ENCODE data around the gene SLC35A1.
"Not testable (repeated sequence)": the region's sequence is repeated elsewhere in the genome, so short reads cannot be mapped to it uniquely, and the experiment has no call there.

SLC35A1 gene

DNA sequence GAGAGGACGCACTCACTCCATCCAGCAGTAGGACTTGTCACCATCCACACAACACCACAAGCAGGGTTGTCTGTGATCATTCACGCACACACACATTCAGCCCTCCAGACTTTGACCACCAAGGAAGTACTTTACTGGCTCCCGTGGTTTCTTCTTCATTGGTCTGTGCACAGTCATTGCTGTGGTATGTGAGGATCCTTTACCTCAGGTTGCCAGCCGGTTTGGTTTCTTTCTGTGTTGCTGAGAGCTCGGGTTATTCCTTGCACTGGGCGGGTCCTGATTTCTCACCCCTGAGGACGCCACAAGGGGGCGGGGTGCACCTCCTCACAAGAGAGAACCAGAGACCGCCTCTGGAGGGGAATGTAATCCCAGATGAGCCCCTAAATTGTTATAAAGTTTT, 11.2 kb downstream of the SLC35A1 start:
- Histone ChIP-seq H3K36me3 (ENCODE audit: control insufficient read depth, insufficient read depth, low read length, severe bottlenecking) (peaks cover 9% of the 10 kb centered on the region), H3K27me3 (replicated peaks; ENCODE audit: control insufficient read depth, insufficient read depth, low read length) (no peaks in the 10 kb centered on the region), H3K4me3 (ENCODE audit: low read length) (no peak overlapping the region), H3K9me3 (ENCODE audit: control insufficient read depth, low read length) (no peaks in the 10 kb centered on the region), H3K4me1 (ENCODE audit: control insufficient read depth, insufficient read depth, low read length) (no peaks in the 10 kb centered on the region), H3K9ac (ENCODE audit: low read length) (no peak overlapping the region)
- DNase-seq (ENCODE audit: low read depth): peak; percentile 7

DNA sequence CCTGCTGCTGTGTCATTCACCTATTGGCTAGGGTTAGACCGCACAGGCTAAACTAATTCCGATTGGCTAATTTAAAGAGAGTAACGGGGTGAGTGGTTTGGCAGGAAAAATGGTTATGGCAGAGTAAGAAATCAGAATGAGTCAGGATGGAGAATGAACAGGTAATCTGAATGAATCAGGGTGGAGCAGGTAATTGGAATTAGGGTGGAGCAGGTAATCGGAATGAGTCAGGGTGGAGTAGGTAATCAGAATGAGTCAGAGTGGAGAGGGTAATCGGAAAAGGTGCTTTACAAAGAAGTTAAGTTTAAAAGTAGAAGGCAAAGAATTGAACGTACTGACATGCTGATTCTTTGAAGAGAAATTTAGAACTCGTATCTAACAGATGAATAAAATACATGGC, 11.7 kb downstream of the SLC35A1 start:
- Histone ChIP-seq H3K36me3 (ENCODE audit: control insufficient read depth, insufficient read depth, low read length, severe bottlenecking) (peaks cover 9% of the 10 kb centered on the region), H3K9me3 (ENCODE audit: control insufficient read depth, low read length) (no peaks in the 10 kb centered on the region), H3K27me3 (replicated peaks; ENCODE audit: control insufficient read depth, insufficient read depth, low read length) (no peaks in the 10 kb centered on the region), H3K4me3 (ENCODE audit: low read length) (no peak overlapping the region), H3K4me1 (ENCODE audit: control insufficient read depth, insufficient read depth, low read length) (no peaks in the 10 kb centered on the region), H3K9ac (ENCODE audit: low read length) (no peak overlapping the region)
- DNase-seq (ENCODE audit: low read depth): no peak

DNA sequence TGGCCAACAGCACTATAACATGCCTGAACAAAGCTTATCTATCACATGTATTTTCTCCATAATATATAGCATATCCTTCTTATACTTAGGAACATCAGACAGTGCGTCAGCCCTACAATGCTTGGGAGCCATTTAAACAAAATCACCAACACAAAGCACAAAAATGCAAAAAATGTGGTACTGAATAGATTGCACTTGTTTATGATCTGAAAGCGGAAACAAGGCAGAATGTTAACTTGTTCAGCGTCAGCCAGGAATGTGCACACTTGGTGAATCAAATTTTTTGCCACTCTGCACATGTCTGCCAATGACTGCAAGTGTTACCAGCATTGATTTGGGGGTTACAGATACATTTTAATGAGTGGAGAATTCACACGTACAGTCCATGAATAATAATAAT, 14.8 kb downstream of the SLC35A1 start:
- H3K4me3 ChIP-seq (ENCODE audit: low read length): no peak overlapping the region
- H3K4me1 ChIP-seq (ENCODE audit: control insufficient read depth, insufficient read depth, low read length): no peaks in the 10 kb centered on the region
- no peak for DNase-seq (ENCODE audit: low read depth)
- H3K27me3 ChIP-seq (replicated peaks; ENCODE audit: control insufficient read depth, insufficient read depth, low read length): no peaks in the 10 kb centered on the region
- peaks cover 21% of the 10 kb centered on the region for H3K36me3 ChIP-seq (ENCODE audit: control insufficient read depth, insufficient read depth, low read length, severe bottlenecking)
- H3K9ac ChIP-seq (ENCODE audit: low read length): no peak overlapping the region
- no peaks in the 10 kb centered on the region for H3K9me3 ChIP-seq (ENCODE audit: control insufficient read depth, low read length)

DNA sequence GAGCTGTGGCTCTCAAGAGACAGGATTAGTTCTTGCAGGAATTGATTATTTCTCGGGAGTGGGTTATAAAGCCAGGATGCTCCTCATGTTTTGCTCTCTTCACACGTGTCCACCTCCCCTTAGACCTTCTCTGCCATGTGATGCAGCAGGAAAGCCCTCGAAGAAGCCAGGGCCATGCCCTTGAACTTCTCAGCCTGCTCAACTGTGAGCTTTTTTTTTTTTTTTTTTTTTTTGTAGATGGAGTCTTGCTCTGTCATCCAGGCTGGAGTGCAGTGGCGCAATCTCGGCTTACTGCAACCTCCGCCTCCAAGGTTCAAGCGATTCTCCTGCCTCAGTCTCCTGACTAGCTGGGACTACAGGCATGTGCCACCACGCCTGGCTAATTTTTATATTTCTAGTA, 16.6 kb downstream of the SLC35A1 start:
- H3K9me3 ChIP-seq (ENCODE audit: control insufficient read depth, low read length); H3K4me1 ChIP-seq (ENCODE audit: control insufficient read depth, insufficient read depth, low read length); H3K27me3 ChIP-seq (replicated peaks; ENCODE audit: control insufficient read depth, insufficient read depth, low read length); H3K9ac ChIP-seq (ENCODE audit: low read length); DNase-seq (ENCODE audit: low read depth); H3K4me3 ChIP-seq (ENCODE audit: low read length): not testable (repeated sequence)
- H3K36me3 ChIP-seq (ENCODE audit: control insufficient read depth, insufficient read depth, low read length, severe bottlenecking): peaks cover 21% of the 10 kb centered on the region

DNA sequence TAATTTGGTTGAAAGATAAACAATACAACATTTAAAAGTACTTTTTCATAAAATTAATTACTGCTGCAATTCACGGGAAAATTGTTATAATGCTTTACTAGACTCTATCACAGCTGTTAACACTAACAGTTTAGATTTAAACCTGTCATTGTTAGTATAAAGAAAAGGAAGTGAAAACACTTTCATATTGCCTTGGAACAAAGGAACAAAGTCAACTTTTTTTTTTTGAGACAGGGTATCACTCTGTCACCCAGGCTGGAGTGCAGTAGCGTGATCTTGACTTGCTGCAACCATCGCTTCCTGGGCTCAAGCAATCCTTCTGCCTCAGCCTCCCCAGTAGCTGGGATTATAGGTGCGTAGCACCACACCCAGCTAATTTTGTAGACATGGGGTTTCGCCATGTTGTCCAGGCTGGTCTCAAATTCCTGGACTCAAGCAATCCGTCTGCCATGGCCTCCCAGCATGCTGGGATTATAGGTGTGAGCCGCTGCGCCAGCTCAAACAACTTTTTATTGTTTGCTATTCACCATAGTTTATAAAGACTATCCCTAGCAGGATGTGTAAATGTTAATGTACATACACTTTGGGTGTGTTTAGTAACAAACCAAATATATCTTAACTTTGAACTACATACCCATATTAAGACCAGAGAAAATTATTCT, 22.1 kb downstream of the SLC35A1 start:
- DNase-seq (ENCODE audit: low read depth): no peak
- H3K9ac ChIP-seq (ENCODE audit: low read length): no peak overlapping the region
- H3K27me3 ChIP-seq (replicated peaks; ENCODE audit: control insufficient read depth, insufficient read depth, low read length): no peaks in the 10 kb centered on the region
- no peak overlapping the region for H3K4me3 ChIP-seq (ENCODE audit: low read length)
- peaks cover 31% of the 10 kb centered on the region for H3K36me3 ChIP-seq (ENCODE audit: control insufficient read depth, insufficient read depth, low read length, severe bottlenecking)
- H3K9me3 ChIP-seq (ENCODE audit: control insufficient read depth, low read length): no peaks in the 10 kb centered on the region
- no peaks in the 10 kb centered on the region for H3K4me1 ChIP-seq (ENCODE audit: control insufficient read depth, insufficient read depth, low read length)

DNA sequence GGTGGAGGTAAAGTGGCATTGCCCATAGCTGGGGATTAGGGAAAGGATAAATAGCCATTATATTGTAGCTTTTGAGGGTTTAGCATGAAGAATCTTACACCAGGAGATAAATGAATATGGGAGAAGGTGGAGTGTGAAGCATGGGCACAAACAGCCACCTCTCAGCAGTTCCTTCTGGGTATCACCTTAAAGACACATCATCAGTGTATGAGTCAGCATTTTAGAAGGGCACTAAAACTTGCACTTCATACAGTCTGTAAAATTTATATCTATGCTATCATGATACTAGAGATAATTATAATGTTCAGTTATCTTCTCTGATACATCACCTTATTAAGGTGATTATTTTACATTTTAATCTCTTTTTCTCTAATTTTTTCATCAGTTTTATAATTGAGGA, 25.3 kb downstream of the SLC35A1 start:
- Histone ChIP-seq H3K4me1 (ENCODE audit: control insufficient read depth, insufficient read depth, low read length) (no peaks in the 10 kb centered on the region), H3K4me3 (ENCODE audit: low read length) (no peak overlapping the region), H3K9ac (ENCODE audit: low read length) (no peak overlapping the region), H3K27me3 (replicated peaks; ENCODE audit: control insufficient read depth, insufficient read depth, low read length) (no peaks in the 10 kb centered on the region), H3K9me3 (ENCODE audit: control insufficient read depth, low read length) (no peaks in the 10 kb centered on the region), H3K36me3 (ENCODE audit: control insufficient read depth, insufficient read depth, low read length, severe bottlenecking) (peaks cover 35% of the 10 kb centered on the region)
- no peak for DNase-seq (ENCODE audit: low read depth)

DNA sequence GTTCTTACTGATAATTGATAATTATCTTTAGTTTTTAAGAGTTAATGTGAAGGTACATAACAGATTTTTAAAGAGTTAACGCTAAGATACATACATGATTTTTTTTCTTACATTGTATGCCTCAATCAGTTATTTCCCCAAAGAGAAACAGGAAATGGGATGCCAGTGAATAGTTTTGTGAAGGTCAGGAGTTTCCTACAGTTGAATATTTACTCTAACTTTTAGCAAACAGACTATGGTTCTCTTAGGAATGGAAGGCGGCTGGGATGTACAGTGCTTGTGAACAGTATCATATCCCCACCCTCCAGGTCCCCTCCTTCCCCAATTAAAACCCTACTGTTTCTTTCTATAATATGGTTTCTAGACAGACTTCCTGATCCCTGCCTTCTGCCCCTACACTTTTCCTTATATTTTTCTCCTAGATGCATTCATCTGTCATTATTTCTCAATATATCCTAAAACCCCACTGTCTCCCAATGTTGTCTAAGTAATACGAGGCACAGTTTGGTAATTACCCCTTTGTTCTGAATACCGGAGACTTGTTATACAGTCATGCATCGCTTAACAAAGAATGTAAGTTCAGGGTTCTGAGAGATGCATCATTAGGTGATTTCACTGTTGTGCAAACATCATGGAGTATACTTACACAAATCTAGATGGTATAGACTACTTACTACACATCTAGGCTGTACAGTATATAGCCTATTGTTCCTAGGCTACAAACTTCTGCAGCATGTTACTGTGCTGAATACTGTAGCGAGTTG, 29.2 kb downstream of the SLC35A1 start:
- H3K9me3 ChIP-seq (ENCODE audit: control insufficient read depth, low read length): no peaks in the 10 kb centered on the region
- no peaks in the 10 kb centered on the region for H3K4me1 ChIP-seq (ENCODE audit: control insufficient read depth, insufficient read depth, low read length)
- no peaks in the 10 kb centered on the region for H3K27me3 ChIP-seq (replicated peaks; ENCODE audit: control insufficient read depth, insufficient read depth, low read length)
- H3K4me3 ChIP-seq (ENCODE audit: low read length): no peak overlapping the region
- no peak overlapping the region for H3K9ac ChIP-seq (ENCODE audit: low read length)
- H3K36me3 ChIP-seq (ENCODE audit: control insufficient read depth, insufficient read depth, low read length, severe bottlenecking): peaks cover 52% of the 10 kb centered on the region
- DNase-seq (ENCODE audit: low read depth): peak; percentile 6

DNA sequence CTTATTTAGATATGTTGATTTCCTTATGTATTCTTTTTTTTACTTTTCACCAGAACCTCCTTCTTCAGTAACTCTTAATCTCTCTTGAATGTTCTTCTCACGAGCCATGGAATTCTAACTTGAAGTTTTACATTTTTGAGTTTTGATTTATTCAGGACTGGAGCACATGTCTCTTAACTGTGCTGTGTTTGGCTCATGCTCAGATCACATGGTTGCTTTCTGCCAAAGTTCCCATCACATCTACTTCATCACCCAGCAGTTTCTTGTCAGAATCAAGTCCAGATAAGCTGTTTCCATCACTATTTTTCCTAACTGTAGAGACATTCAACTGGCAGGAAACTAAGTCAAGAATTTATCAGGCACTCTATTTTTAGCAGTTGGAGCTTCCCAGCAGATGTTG, 31.7 kb downstream of the SLC35A1 start:
- Histone ChIP-seq H3K9ac (ENCODE audit: low read length) (no peak overlapping the region), H3K9me3 (ENCODE audit: control insufficient read depth, low read length) (no peaks in the 10 kb centered on the region), H3K36me3 (ENCODE audit: control insufficient read depth, insufficient read depth, low read length, severe bottlenecking) (peaks cover 77% of the 10 kb centered on the region), H3K4me3 (ENCODE audit: low read length) (no peak overlapping the region), H3K4me1 (ENCODE audit: control insufficient read depth, insufficient read depth, low read length) (no peaks in the 10 kb centered on the region), H3K27me3 (replicated peaks; ENCODE audit: control insufficient read depth, insufficient read depth, low read length) (no peaks in the 10 kb centered on the region)
- DNase-seq (ENCODE audit: low read depth): no peak

DNA sequence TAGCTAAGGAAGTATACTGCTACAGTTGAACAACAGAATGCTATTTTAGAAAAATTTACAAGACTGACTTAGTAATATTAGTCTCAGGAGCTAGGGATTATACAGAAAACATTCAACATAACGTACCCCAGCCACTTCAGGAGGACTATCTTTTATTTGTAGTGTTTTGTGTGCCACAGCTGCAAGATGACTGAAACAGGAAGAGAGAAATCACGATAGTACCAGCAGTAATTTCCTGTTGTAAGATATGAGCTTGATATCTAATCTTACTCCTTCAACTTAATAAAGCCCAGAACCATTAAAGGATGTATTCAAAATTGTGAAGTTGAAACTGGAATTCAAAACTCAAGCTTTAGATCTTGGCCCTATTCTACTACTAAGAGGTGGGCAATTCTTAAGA, 42.1 kb downstream of the SLC35A1 start:
- Histone ChIP-seq H3K27me3 (replicated peaks; ENCODE audit: control insufficient read depth, insufficient read depth, low read length) (no peaks in the 10 kb centered on the region), H3K36me3 (ENCODE audit: control insufficient read depth, insufficient read depth, low read length, severe bottlenecking) (peaks cover 92% of the 10 kb centered on the region), H3K4me3 (ENCODE audit: low read length) (no peak overlapping the region), H3K9me3 (ENCODE audit: control insufficient read depth, low read length) (no peaks in the 10 kb centered on the region), H3K4me1 (ENCODE audit: control insufficient read depth, insufficient read depth, low read length) (peaks cover 3% of the 10 kb centered on the region), H3K9ac (ENCODE audit: low read length) (no peak overlapping the region)
- no peak for DNase-seq (ENCODE audit: low read depth)

DNA sequence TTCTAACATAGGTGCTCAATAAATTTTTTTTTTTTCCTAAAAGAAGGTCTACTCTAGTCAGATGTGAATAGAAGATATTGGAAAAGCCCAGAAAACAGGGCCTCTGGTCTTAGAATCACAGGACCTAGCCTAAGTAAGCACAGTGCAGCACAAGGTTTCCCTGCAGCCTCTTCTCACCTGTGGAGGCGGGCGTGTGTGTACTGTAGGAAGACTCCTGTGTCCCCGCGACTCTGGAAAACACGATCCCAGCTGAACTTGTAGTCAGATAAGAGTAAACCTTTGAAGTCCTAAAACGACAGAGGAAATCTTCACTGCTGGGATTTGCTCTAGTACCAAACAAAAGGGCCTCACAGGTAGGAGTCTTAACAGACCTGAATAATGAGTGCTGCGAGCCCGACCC, 45.7 kb downstream of the SLC35A1 start:
- Histone ChIP-seq H3K9me3 (ENCODE audit: control insufficient read depth, low read length) (no peaks in the 10 kb centered on the region), H3K36me3 (ENCODE audit: control insufficient read depth, insufficient read depth, low read length, severe bottlenecking) (peaks cover 86% of the 10 kb centered on the region), H3K4me1 (ENCODE audit: control insufficient read depth, insufficient read depth, low read length) (peaks cover 3% of the 10 kb centered on the region), H3K9ac (ENCODE audit: low read length) (no peak overlapping the region), H3K27me3 (replicated peaks; ENCODE audit: control insufficient read depth, insufficient read depth, low read length) (no peaks in the 10 kb centered on the region), H3K4me3 (ENCODE audit: low read length) (no peak overlapping the region)
- DNase-seq (ENCODE audit: low read depth): no peak

DNA sequence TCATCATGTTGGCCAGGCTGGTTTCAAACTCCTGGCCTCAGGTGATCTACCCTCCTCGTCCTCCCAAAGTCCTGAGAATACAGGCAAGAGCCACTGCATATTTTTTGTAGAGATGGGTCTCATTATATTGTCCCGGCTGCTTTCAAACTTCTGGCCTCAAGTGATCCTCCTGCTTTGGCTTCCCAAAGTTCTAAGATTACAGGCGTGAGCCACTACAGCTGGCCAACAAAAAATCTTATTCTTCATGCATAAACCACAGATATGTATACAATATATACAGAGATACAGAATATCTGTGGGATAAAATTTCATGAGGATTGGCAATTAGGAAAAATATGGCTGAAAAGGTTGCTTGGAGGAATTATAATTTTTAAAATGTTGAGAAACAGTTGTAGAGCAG, 49.9 kb downstream of the SLC35A1 start:
- Histone ChIP-seq H3K4me1 (ENCODE audit: control insufficient read depth, insufficient read depth, low read length) (peaks cover 3% of the 10 kb centered on the region), H3K4me3 (ENCODE audit: low read length) (no peak overlapping the region), H3K9me3 (ENCODE audit: control insufficient read depth, low read length) (no peaks in the 10 kb centered on the region), H3K9ac (ENCODE audit: low read length) (no peak overlapping the region), H3K36me3 (ENCODE audit: control insufficient read depth, insufficient read depth, low read length, severe bottlenecking) (peaks cover 67% of the 10 kb centered on the region), H3K27me3 (replicated peaks; ENCODE audit: control insufficient read depth, insufficient read depth, low read length) (no peaks in the 10 kb centered on the region)
- no peak for DNase-seq (ENCODE audit: low read depth)
